Measurements from ENCODE around the gene CLASP2.
"Not testable (repeated sequence)": the region's sequence is repeated elsewhere in the genome, so short reads cannot be mapped to it uniquely, and the experiment has no call there.

The CLASP2 gene

DNA sequence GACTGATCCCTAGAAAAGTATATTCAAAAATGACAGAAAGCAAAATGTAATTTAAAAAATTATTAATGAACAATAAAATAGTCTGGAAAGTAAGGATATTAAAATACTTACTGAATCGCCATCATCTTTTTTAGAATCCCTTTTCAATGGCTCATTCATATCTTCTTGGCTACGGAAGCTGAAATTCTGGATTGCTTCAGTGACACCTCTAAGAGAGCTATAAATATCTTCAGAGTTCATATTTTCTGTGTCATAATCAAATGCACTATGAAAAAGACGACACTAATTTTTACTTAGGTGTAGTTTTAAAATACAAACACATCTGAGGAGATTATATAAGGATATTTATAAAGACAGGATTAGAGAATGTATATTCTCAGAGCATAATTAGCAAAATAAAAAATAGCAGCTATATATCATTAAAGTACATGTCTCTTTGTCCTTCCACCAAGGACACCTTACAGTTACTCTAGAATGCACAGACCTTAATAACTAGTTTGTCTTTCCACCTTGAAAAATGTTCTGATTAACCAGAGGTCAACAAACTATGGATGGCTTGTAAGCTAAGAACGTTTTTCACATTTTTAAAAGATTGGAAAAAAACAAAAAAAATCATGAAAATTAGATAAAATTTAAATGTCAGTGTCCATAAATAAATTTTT lies 179.2 kb downstream of the CLASP2 start:
- no peak for ATAC-seq

DNA sequence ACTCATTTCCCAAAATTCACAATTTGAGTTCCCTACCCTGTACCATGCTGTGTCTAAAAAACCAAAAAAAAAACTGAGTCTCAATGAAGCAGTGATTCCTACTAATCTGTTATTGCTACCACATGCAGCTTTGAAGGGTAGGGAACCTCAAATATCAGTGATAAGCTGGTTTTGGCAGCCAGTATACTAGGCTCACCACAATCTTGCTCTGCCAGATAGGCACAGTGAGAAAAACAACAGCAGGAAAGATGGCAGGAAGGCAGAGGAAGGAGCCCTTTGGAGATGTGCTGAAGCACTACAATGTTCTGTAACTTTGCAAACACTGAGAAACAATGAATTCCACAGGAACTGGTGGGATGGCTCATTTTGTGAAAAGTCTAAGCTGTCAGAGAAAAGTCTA lies 180.9 kb downstream of the CLASP2 start:
- ATAC-seq, result no peak

DNA sequence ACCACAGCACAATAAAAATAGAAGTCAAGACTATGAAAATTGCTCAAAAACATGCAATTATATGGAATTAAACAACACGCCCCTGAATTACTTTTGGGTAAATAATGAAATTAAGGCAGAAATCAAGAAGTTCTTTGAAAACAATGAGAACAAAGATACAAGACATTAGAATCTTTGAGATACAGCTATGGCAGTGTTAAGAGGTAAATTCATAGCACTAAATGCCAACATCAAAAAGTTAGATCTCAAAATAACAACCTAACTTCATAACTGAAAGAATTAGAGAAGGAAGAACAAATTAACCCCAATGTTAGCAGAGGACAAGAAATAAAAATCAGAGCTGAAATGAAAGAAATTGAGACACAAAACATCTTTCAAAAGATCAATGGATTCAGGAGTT lies 191.3 kb downstream of the CLASP2 start:
- no peak for ATAC-seq

DNA sequence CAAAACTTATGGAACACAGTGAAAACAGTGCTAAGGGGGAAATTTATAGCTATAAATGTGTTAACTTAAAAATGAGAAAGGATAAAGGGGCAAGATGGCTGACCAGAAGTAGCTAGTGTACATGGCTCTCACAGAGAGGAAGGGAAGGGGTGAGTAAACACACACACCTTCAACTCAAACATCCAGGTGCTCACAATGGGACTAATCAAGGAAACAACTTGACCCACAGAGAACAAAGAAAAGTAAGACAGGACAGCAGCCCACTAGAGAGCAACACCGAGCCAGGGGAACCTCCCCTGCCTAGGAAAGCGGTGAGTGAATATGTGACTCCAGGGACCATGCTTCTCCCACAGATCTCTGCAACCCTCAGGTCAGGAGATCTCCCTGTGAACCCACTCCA lies 192.8 kb downstream of the CLASP2 start:
- ATAC-seq, result no peak

DNA sequence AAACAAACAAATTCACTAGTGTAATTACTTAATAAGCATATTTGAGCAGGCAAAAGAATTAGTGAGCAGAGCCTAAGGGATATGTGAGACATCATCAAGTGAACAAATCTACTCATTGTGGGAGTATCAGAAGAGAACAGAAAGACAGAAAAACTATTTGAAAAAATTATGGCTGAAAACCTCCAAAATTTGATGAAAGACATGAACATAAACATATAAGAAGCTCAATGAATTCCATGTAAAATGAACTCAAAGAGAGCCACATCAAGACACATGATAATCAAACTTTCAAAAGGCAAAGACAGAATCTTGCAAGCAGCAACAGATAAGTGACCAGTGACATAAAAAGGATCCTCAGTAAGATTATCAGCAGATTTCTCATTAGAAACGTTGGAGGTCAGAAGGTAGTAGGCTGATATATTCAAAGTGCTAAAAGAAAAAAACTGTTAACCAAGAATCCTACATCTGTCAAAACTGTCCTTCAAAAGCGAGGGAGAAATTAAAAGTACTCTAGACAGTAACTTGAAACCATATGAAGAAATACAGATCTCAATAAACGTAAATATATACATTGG lies 194.9 kb downstream of the CLASP2 start:
- ATAC-seq, result no peak

DNA sequence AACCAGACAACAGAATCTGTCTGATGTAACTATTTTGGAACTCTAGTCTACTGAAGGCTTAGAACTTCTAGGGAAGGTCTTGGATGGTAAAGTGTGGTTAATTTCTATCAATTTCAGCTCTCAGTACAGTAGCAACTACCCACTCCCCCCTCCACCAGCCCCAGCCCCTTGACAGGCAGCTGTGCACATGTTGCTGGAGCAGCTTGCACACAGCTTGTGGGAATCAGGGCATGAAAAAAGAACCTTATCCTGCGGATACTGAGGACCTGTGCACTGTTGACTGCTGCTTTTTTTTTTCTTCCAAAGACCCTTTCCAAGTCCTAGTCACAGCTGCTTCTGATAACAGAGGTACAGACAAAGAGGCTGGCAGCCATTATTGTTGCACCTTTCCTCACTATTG lies 196.3 kb downstream of the CLASP2 start:
- no peak for ATAC-seq

DNA sequence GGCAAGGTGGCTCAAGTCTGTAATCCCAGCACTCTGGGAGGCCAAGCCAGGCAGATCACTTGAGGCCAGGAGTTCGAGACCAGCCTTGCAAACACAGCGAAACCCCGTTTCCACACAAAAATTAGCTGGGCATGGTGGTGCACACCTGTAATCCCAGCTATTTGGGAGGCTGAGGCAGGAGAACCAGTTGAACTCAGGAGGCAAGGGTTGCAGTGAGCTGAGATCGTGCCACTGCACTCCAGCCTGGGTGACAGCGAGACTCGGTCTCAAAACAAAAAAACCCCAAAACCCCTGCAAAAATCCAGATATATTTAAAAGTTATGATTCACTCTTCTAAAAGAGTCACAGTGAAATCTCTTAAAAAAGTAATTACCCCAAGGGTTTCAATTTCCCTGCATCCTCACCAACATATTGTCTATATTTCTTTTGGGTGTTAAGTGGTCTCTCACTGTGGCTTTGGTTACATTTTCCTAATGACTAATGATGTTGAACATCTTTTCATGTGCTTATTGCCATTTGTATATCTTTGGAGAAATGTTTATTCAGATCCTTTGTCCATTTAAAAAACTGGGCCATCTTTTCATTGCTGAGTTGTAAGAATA lies 204.7 kb downstream of the CLASP2 start:
- no peak for ATAC-seq

DNA sequence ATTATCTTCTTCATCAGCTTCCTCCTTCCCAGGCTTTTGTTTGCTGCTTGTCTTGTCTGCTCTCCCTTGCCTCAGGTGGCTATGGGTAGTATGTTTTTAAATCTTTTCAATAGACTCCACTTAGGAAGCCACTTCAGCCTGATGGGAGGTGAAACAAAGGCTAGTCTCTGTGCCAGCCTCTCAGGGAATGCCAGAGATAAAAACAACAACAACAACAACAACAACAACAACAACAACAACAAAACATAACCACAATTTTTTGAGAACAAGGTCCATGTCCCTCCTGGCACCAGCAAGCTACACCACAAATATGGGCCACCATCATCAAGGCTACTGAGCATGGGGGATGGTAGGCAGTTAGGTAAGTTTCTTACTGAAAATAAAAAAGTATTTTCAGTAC lies 213.0 kb downstream of the CLASP2 start:
- ATAC-seq, result no peak

DNA sequence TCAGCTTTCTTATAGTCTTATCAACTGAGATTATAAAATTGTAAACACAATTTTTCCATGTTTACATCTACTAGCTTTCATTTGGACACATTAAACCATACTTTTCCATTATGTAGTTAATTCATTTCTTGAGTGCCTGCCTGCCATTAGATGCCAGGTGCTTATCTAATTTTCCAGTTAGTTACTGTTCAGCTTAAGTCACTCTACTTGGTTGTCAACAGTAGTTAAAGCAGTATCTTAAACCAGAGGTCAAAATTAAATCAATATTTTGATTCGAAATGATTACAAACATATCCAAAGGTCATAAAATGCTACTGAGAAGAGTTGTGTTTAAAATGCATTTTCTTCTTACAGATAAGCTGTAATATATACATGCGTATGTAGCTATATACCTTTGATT lies 221.6 kb downstream of the CLASP2 start:
- no peak for ATAC-seq

DNA sequence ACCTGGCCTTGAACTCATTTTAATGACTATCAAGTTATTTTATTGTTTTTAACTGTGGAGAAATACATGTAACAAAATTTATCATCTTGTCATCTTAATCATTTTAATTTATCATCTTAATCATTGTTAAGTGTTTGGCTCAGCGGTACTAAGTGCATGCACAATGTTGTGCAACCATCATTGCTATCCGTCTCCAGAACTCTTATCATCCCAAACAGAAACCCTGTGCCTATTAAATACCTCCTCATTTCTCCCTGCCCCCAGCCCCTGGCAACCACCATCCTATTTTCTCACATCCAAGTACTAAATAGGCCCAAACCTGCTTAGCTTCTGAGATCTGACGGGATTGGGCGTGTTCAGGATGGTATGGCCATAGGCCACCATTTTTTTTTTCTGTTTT lies 226.3 kb downstream of the CLASP2 start:
- ATAC-seq, result no peak

DNA sequence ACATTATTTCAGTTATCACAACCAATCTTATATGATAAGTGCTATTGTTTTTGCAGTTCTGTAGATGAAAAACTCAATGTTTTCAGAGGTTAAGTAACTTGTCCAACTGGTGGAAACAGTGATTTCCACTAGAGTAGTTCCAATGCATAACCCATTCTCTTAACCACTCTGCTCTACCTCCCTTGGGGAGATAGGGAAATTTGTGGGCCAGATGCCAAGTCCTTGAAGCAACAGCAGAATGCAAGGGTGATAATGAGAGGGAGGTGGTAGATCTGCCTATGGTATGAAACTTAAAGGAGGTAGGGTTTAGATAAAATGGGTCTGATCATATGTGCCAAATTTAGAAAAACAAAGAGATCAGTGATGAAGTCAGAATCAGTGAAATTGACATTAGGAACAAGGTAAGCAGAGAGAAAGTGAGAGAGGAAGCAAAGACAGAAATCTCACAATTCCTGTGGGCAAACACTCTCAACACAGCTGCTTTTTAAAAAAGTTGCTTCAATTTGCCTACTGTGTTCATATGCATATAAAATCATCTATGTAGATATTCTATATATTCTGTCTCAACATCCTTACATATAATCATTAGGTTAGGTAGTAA lies 227.3 kb downstream of the CLASP2 start:
- no peak for ATAC-seq

DNA sequence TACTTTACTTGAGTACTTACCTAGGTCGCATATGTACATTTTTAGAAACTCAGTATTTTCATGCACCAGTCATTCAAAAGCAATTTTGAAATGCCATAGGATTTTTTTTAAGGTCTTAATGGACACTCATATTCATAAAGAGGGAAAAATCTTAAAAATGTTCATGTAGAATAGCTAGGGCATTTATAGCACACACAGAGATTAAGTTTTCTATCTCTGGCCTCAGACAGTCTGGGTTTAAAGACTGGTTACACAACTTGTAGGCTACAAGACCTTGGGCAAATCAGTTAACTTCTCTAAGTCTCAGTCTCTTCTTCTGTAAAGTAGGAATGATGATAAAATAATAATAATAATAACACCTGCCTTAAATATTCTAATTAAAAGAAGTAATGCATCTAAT lies 229.4 kb downstream of the CLASP2 start:
- ATAC-seq, result no peak

DNA sequence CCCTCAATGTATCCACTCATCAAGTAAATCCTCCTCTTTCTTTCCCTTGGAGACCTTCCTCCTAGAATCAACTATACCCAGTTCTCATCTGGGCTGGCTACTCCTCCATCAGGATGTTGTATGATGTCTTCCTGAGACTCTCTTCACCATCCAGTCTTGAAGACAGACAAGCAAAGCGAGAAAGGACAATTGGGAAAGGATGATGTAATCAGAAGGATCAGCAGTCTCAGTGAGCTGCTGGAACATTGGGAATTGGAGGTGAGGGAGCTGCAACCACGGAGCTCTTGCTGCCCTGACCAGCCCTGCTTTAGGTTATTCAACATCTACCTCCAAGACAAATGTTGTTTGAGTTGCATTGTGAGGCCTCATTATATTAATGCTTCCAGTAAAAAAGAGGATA lies 229.8 kb downstream of the CLASP2 start:
- ATAC-seq, result no peak

DNA sequence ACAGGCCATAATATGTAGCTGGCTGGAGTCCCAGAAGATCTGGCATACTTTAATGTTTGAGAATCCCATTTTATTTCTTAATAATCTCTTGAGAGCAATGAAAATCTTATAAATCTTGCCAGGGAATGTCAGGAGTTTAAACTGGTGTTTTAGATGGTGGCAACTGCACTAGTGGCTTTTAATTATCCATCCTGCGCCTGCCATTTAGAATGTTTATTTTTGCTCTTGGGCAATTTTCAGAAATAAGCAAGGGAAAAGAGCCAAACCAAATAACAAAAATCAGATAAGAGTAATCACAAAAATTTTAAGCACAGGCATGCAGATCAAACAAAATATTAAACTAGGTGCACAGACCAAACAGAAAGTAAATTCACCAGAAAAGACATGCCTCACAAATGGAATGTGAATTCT lies 235.9 kb downstream of the CLASP2 start:
- no peak for ATAC-seq

DNA sequence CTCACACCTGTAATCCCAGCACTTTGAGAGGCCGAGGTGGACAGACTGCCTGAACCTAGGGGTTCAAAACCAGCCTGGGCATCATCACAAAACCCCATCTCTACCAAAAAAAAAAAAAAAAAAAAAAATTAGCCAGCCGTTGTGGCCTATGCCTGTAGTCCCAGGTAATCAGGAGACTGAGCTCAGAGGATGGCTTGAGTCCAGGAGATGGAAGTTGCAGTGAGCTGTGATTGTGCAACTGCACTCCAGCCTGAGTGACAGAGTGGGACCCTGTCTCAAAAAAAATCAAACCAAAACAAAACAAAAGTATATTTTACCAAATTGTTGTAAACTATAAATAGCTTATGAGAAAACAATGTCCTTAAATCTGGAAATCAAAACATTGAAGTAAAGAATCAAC lies 243.2 kb downstream of the CLASP2 start:
- ATAC-seq, result no peak

DNA sequence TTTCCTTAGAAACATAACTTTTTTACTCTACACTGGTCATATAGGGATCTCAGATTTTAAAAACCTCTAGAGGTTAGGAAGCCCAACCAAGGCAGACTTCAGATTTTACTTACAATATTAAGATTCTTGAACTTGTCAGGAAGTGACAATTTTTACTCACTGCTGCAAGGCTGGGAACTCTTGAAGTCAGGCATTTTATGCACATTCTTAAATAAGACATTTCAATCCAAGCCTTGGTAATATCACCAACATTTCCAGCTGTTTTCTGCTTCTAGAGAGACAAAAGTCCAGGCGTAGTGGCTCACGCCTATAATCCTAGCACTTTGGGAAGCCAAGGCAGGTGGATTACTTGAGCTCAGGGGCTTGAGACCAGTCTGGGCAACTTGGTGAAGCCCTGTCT lies 244.2 kb downstream of the CLASP2 start:
- ATAC-seq, result no peak

DNA sequence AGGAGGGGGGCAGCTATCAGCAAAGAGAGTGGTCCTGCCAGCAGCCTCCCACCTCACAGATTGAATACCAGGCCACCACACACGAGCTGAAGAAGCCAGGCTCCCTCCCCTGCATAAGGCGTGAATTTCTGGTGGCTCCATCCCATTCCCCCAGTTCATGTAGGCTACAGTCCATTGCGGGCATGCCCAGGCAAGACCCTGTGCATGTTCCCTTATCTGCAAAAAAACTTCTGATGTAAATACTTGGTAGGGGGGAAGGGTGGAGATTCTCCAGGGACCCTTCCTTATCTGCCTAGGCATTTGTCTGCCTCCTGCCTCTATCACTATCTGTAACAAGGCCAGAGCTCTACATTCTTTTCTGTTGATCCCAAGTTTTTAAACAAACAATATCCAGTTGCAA lies 250.3 kb downstream of the CLASP2 start:
- ATAC-seq, result no peak

DNA sequence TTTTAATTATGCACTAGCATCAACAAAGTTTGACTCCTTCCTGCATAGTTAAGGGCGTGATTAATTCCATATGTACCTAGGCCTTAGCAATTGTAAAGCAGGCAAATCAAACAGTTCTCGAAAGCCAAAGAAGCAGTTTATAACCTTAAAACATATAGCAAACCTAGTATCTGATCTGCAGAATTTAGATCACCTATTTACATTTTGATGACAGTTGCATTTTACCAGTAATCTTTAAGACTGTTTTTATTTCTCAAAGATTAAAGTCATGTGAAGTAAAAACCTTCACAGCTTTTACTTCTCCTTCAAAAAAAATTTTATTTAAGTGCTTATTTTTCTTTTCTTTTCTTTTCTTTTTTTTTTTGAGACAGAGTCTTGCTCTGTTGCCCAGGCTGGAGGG lies 257.0 kb downstream of the CLASP2 start:
- ATAC-seq, result no peak

DNA sequence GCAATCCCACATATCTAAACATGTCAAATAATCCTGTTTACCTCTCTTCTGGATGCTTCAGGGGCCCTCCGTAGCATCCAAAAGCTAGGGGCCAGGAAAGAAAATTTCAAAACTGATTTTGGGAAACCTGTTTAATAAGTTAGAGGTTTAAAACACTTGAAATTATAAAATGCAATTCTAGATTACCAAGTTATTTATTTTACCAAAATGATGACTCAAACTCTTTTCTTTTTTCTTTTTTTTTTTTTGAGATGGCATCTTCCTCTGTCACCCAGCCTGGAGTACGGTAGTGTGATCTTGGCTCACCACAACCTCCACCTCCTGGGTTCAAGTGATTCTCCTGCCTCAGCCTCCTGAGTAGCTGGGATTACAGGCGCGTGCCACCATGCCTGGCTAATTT lies 258.5 kb downstream of the CLASP2 start:
- not testable (repeated sequence) for ATAC-seq

DNA sequence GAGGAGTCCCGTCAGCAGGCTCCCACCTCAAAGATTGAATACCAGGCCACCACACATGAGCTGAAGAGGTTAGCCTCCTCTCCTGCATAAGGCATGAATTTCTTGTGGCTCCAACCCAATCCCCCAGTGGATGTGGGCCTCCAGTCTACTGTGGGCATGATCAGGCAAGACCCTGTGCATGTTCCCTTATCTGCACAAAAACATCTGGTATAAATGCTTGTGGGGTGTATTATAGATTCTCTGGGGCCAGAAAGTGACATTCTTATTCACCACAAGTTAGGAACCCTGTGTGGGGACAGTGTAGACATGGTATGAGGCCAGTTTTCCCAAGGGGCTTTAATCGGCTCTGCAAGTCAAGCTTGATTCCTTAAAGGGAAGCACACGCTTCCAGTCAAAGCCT lies 259.6 kb downstream of the CLASP2 start:
- no peak for ATAC-seq

DNA sequence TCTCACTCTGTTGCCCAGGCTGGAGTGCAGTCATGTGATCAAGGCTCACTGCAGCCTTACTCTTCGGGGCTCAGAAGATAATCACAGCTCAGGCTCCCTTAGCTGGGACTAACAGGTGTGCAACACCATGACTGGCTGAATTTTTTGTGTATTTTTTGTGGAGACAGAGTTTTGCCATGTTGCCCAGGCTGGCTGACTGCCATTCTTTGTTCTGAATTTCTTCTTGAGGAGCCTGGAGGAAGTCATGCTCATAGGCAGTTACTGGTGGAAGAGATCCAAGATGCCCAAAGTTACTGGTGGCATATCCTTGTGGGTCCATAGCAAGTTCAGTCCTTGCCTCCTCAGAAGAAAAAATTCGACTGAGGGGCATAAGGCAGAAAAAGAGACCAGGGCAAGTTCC lies 261.3 kb downstream of the CLASP2 start:
- no peak for ATAC-seq

DNA sequence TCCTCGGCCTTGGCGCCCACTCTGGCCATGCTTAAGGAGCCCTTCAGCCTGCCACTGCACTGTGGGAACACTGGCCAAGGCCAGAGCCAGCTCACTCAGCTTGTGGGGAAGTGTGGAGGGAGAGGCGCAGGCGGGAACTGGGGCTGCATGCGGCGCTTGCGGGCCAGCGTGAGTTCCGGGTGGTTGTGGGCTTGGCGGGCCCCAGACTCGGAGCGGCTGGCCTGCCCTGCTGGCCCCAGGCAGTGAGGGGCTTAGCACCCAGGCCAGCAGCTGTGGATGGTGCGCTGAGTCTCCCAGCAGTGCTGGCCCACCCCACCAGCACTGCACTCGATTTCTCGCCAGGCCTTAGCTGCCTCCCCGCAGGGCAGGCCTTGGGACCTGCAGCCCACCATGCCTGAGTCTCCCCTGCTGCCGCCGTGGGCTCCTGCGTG lies 264.7 kb downstream of the CLASP2 start:
- no peak for ATAC-seq

DNA sequence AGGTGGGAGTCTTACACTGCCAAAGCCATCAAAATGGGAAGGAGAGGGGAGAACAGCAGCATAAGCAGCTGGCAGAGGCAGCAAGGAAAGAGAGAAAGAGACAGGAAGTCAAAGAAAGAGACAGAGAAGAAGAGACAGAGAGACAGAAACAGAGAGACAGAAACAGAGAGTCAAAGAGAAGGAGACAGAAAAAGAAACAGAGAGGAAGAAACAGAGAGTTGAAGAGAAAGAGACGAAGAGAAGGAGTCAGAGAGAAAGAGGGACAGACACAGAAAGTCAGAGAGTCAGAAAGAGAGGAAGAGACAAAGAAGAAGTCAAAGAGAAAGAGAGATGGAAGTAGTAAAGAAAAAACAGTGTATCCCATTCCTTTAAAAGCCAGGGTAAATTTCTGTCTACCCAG lies 266.1 kb downstream of the CLASP2 start:
- not testable (repeated sequence) for ATAC-seq

DNA sequence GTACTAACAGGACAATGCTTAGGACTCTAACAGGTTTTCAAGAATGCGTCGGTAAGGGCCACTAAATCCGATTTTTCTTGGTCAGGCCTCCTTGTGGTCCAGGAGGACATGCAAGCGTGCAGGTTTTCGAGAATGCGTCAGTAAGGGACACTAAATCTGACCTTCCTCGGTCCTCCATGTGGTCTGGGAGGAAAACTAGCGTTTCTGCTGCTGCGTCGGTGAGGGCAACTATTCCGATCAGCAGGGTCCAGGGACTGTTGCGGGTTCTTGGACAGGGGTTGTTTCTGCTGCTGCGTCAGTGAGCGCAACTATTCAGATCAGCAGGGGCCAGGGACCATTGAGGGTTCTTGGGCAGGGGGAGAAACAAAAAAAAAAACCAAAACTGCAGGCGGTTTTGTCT lies 270.1 kb downstream of the CLASP2 start:
- ATAC-seq, result no peak
